HG02623 (cell line): ENCODE measurements around the gene IRS2.

Experiments
- ATAC-seq: cut with Tn5 transposase; IDR thresholded peaks from one replicate; pipeline ENCODE4 v1.9.1; 2021; ENCODE audit warnings: moderate library complexity; ENCODE audit not compliant: unreplicated experiment

IRS2 gene

GRCh38 chr13:109803825-109804224 is 17.4 kb upstream of the IRS2 start:
- no peak for ATAC-seq

GRCh38 chr13:109802936-109803335 is 16.6 kb upstream of the IRS2 start:
- ATAC-seq: no peak

- ATAC-seq: no peak
Observed at GRCh38 chr13:109795011-109795410, 8.6 kb upstream of the IRS2 start.

- ATAC-seq: no peak
Observed at GRCh38 chr13:109794095-109794494, 7.7 kb upstream of the IRS2 start.

GRCh38 chr13:109792416-109793059 is 6.2 kb upstream of the IRS2 start:
- no peak for ATAC-seq

GRCh38 chr13:109790942-109791605 is 4.7 kb upstream of the IRS2 start:
- ATAC-seq: no peak

GRCh38 chr13:109790086-109790485 is 3.7 kb upstream of the IRS2 start:
- ATAC-seq: no peak

GRCh38 chr13:109789262-109789661 is 2.9 kb upstream of the IRS2 start:
- ATAC-seq: no peak

- no peak for ATAC-seq
Observed at GRCh38 chr13:109788372-109789111, 2.2 kb upstream of the IRS2 start.

- ATAC-seq: no peak
Observed at GRCh38 chr13:109787135-109787954, 962 bp upstream of the IRS2 start.

GRCh38 chr13:109785892-109786450 is 412 bp downstream of the IRS2 start:
- peak; percentile 4 for ATAC-seq

GRCh38 chr13:109785141-109785891 is 1.1 kb downstream of the IRS2 start:
- no peak for ATAC-seq

GRCh38 chr13:109784590-109785140 is 1.7 kb downstream of the IRS2 start:
- no peak for ATAC-seq

GRCh38 chr13:109783815-109784589 is 2.4 kb downstream of the IRS2 start:
- ATAC-seq: no peak

- no peak for ATAC-seq
Observed at GRCh38 chr13:109783447-109783814, 3.0 kb downstream of the IRS2 start.

GRCh38 chr13:109782823-109783431 is 3.5 kb downstream of the IRS2 start:
- no peak for ATAC-seq

GRCh38 chr13:109782066-109782822 is 4.1 kb downstream of the IRS2 start:
- no peak for ATAC-seq
